ENCODE data around the gene TMSB10. TPM values are rescaled to one million over a fixed set of nuclear protein-coding genes. Genes with fewer than 3 reads are reported as not detected.

Gene TMSB10
- total and polyA plus RNA-seq, 2 experiments from 2014 or later: 834 to 2,942 TPM

DNA sequence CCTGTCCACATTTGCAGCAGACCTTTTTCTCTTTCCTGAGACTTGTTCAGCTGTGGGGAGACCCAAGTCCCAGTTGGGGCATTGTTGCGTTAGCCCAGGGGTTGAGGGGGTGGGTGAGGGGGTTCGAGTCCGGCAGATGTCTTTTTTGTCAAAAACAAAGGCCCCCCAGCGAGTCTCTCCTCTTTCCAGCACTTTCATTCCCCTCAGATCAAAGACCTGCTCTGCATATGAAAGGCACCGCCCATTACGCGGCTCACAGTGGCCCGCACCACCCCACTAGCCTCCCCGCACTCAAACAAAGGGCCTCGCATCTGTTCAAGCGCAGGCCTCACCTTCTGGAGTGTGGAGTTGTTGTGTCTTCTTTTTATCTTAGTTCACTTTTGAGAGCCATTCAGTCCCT is 49.7 kb upstream of the TMSB10 start:
- Histone ChIP-seq H3K27me3 (ENCODE audit: insufficient read depth) (peaks cover 41% of the 10 kb centered on the region), H3F3A (replicated peaks; ENCODE audit: low read depth) (no peaks in the 10 kb centered on the region), H3K9me2 (ENCODE audit: insufficient read depth) (peaks cover 21% of the 10 kb centered on the region), H3K4me1 (ENCODE audit: insufficient read depth) (peaks cover 18% of the 10 kb centered on the region), H3K27ac (ENCODE audit: low read depth) (no peak overlapping the region), H2AFZ (no peak overlapping the region), H3K79me2 (replicated peaks; ENCODE audit: insufficient read depth) (no peaks in the 10 kb centered on the region), H3K4me3 (peak overlapping the region; percentile 40), H3K36me3 (ENCODE audit: insufficient read depth) (no peaks in the 10 kb centered on the region), H3K4me2 (peak overlapping the region; percentile 69), H4K20me1 (replicated peaks; ENCODE audit: insufficient read depth) (no peaks in the 10 kb centered on the region; the same call in 1 of the 2 replicates)
- Mint-ChIP-seq H3K27ac (no peak overlapping the region), H3K27me3 (ENCODE audit: insufficient read depth, low read depth, poor library complexity) (peaks cover 39% of the 10 kb centered on the region), H3K9me3 (peaks cover 12% of the 10 kb centered on the region), H3K4me3 (peak overlapping the region; percentile 11; the same call in 2 of the 3 replicates), H3K36me3 (ENCODE audit: low read depth) (peaks cover 6% of the 10 kb centered on the region; the same call in 2 of the 3 replicates), H3K4me1 (peaks cover 19% of the 10 kb centered on the region)
- DNase-seq (ENCODE audit: low spot score) (peak; percentile 86), ATAC-seq (peak; percentile 95)
- TF ChIP-seq REST (IDR thresholded peaks at IDR 0.05; ENCODE audit: unreplicated experiment) (no peak), ZNF331 (CRISPR knock-in tag; IDR thresholded peaks at IDR 0.05; ENCODE audit: low read depth) (no peak), EZH2phosphoT487 (IDR thresholded peaks at IDR 0.05; ENCODE audit: unreplicated experiment) (no peak), ZNF114 (CRISPR knock-in tag; IDR thresholded peaks at IDR 0.05) (no peak), NANOG (IDR thresholded peaks at IDR 0.05; ENCODE audit: borderline replicate concordance) (peak; percentile 81), CTCF (conservative IDR thresholded peaks at IDR 0.05; ENCODE audit: low read depth in 2 of 2) (no peak), EZH2 (IDR thresholded peaks at IDR 0.05; ENCODE audit: low read depth, unreplicated experiment) (no peak), POLR2AphosphoS5 (IDR thresholded peaks at IDR 0.05; ENCODE audit: low read depth) (no peak), JUNB (IDR thresholded peaks at IDR 0.05; ENCODE audit: unreplicated experiment) (no peak), CREB1 (CRISPR knock-in tag; IDR thresholded peaks at IDR 0.05; ENCODE audit: low read depth) (peak; percentile 41; the same call in 1 of the 2 replicates), STAT1 (IDR thresholded peaks at IDR 0.05; ENCODE audit: unreplicated experiment) (no peak), ZNF462 (CRISPR knock-in tag; IDR thresholded peaks at IDR 0.05) (no peak)
- TF ChIP-seq, protein P1, sequence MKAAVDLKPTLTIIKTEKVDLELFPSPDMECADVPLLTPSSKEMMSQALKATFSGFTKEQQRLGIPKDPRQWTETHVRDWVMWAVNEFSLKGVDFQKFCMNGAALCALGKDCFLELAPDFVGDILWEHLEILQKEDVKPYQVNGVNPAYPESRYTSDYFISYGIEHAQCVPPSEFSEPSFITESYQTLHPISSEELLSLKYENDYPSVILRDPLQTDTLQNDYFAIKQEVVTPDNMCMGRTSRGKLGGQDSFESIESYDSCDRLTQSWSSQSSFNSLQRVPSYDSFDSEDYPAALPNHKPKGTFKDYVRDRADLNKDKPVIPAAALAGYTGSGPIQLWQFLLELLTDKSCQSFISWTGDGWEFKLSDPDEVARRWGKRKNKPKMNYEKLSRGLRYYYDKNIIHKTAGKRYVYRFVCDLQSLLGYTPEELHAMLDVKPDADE (IDR thresholded peaks at IDR 0.05): no peak

Data from GM23338 (cell line).